ENCODE measurements around the gene GNAO1.

GNAO1 gene

DNA sequence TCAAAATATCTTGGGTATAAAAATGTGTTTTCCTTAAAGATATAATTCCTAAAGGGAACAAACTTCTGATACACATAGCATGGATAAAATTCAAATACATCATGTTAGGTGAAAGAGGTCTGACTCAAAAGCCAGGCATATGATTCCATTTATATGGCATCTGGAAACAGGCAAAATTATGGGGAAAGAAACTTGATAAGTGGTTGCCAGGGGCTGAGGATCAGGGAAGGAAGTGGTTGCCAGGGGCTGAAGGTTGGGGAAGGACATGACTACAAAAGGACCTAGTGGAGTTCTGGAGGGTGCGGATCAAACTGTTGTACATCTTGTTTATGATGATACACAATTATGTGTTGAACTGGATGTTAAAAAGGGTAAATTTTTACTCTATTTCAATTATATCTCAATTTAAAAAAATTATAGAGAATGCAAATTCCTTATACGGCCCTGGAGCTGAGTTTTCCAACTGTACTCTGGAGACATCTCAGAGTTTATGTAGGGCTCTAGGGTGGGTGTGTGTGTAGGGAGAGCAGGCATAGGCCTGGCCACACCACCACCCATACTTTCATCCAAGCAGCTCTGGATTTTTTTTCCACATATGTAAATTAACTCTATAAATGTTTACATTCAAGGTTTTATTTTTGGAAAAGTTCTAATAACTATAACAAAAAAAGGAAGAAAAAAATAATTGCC is 179.0 kb downstream of the GNAO1 start:
- TF ChIP-seq TCF4 (CRISPR knock-in tag; IDR thresholded peaks at IDR 0.05; ENCODE audit: borderline replicate concordance) (peak; percentile 74; the same call in 1 of the 2 replicates), TOX (CRISPR knock-in tag; IDR thresholded peaks at IDR 0.05; ENCODE audit: borderline replicate concordance) (no peak)
- TF ChIP-seq, protein P1, sequence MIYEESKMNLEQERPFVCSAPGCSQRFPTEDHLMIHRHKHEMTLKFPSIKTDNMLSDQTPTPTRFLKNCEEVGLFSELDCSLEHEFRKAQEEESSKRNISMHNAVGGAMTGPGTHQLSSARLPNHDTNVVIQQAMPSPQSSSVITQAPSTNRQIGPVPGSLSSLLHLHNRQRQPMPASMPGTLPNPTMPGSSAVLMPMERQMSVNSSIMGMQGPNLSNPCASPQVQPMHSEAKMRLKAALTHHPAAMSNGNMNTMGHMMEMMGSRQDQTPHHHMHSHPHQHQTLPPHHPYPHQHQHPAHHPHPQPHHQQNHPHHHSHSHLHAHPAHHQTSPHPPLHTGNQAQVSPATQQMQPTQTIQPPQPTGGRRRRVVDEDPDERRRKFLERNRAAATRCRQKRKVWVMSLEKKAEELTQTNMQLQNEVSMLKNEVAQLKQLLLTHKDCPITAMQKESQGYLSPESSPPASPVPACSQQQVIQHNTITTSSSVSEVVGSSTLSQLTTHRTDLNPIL (CRISPR knock-in tag; IDR thresholded peaks at IDR 0.05; ENCODE audit: low read depth) = no peak
- TF ChIP-seq, protein P2, sequence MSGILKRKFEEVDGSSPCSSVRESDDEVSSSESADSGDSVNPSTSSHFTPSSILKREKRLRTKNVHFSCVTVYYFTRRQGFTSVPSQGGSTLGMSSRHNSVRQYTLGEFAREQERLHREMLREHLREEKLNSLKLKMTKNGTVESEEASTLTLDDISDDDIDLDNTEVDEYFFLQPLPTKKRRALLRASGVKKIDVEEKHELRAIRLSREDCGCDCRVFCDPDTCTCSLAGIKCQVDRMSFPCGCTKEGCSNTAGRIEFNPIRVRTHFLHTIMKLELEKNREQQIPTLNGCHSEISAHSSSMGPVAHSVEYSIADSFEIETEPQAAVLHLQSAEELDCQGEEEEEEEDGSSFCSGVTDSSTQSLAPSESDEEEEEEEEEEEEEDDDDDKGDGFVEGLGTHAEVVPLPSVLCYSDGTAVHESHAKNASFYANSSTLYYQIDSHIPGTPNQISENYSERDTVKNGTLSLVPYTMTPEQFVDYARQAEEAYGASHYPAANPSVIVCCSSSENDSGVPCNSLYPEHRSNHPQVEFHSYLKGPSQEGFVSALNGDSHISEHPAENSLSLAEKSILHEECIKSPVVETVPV (CRISPR knock-in tag; IDR thresholded peaks at IDR 0.05) = no peak
- peak; percentile 57 for ATAC-seq

DNA sequence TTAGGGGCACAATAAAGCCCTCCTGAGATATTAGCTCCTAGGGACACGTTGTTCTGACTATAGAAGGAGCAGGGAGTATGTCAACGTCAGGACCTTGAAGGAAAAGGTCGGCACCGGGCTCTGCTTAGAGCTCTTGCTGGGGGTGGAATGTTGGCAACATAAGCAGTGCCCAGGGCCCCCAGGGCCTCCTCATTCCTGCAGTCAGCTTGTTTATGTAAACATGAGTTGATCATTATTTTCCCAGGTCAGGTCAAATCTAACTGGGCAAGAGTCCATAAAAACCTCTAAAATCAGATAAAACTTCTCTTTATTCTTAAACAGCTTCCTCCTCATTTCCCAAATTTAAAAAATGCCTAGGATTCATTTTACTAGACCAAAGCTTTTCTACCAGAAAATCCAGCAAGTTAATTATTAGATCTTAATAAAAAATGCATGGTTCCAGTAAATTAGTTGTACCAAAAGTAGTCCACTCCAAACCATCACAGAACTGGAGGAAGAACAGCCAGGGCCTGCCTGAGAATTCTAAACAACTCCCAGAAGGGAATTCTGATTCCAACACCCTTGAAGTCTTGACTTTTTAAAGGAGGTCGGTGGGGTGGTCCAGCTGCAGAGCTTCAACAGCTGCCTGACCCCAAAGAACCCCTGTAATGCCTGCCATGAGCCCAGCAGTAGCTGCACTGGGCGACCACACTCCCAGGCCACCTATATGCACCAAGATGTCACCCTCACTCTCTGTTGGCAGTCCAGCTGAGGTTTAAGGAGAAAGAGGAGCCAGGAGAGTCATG is 179.8 kb downstream of the GNAO1 start:
- peak; percentile 53 for ATAC-seq
- TF ChIP-seq, protein P3, sequence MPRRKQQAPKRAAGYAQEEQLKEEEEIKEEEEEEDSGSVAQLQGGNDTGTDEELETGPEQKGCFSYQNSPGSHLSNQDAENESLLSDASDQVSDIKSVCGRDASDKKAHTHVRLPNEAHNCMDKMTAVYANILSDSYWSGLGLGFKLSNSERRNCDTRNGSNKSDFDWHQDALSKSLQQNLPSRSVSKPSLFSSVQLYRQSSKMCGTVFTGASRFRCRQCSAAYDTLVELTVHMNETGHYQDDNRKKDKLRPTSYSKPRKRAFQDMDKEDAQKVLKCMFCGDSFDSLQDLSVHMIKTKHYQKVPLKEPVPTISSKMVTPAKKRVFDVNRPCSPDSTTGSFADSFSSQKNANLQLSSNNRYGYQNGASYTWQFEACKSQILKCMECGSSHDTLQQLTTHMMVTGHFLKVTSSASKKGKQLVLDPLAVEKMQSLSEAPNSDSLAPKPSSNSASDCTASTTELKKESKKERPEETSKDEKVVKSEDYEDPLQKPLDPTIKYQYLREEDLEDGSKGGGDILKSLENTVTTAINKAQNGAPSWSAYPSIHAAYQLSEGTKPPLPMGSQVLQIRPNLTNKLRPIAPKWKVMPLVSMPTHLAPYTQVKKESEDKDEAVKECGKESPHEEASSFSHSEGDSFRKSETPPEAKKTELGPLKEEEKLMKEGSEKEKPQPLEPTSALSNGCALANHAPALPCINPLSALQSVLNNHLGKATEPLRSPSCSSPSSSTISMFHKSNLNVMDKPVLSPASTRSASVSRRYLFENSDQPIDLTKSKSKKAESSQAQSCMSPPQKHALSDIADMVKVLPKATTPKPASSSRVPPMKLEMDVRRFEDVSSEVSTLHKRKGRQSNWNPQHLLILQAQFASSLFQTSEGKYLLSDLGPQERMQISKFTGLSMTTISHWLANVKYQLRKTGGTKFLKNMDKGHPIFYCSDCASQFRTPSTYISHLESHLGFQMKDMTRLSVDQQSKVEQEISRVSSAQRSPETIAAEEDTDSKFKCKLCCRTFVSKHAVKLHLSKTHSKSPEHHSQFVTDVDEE (CRISPR knock-in tag; IDR thresholded peaks at IDR 0.05) = no peak
- TF ChIP-seq ESRRG (CRISPR knock-in tag; IDR thresholded peaks at IDR 0.05) (no peak), ZFP30 (CRISPR knock-in tag; IDR thresholded peaks at IDR 0.05) (no peak), PPARA (CRISPR knock-in tag; IDR thresholded peaks at IDR 0.05; ENCODE audit: borderline replicate concordance) (no peak), OSR1 (CRISPR knock-in tag; IDR thresholded peaks at IDR 0.05) (no peak), ZNF70 (CRISPR knock-in tag; IDR thresholded peaks at IDR 0.05) (no peak), CSDC2 (CRISPR knock-in tag; IDR thresholded peaks at IDR 0.05) (no peak), SNAI2 (CRISPR knock-in tag; IDR thresholded peaks at IDR 0.05) (no peak), TOX (CRISPR knock-in tag; IDR thresholded peaks at IDR 0.05; ENCODE audit: borderline replicate concordance) (no peak), ZC3H10 (CRISPR knock-in tag; IDR thresholded peaks at IDR 0.05) (no peak), TCF4 (CRISPR knock-in tag; IDR thresholded peaks at IDR 0.05; ENCODE audit: borderline replicate concordance) (no peak), ZNF565 (CRISPR knock-in tag; conservative IDR thresholded peaks at IDR 0.05; ENCODE audit: low read depth) (no peak)
- TF ChIP-seq, protein P4, sequence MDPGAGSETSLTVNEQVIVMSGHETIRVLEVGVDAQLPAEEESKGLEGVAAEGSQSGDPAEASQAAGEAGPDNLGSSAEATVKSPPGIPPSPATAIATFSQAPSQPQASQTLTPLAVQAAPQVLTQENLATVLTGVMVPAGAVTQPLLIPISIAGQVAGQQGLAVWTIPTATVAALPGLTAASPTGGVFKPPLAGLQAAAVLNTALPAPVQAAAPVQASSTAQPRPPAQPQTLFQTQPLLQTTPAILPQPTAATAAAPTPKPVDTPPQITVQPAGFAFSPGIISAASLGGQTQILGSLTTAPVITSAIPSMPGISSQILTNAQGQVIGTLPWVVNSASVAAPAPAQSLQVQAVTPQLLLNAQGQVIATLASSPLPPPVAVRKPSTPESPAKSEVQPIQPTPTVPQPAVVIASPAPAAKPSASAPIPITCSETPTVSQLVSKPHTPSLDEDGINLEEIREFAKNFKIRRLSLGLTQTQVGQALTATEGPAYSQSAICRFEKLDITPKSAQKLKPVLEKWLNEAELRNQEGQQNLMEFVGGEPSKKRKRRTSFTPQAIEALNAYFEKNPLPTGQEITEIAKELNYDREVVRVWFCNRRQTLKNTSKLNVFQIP (CRISPR knock-in tag; IDR thresholded peaks at IDR 0.05; ENCODE audit: borderline replicate concordance, low read depth) = no peak
- TF ChIP-seq, protein P1 (CRISPR knock-in tag; IDR thresholded peaks at IDR 0.05; ENCODE audit: low read depth) = no peak
- TF ChIP-seq, protein P5, sequence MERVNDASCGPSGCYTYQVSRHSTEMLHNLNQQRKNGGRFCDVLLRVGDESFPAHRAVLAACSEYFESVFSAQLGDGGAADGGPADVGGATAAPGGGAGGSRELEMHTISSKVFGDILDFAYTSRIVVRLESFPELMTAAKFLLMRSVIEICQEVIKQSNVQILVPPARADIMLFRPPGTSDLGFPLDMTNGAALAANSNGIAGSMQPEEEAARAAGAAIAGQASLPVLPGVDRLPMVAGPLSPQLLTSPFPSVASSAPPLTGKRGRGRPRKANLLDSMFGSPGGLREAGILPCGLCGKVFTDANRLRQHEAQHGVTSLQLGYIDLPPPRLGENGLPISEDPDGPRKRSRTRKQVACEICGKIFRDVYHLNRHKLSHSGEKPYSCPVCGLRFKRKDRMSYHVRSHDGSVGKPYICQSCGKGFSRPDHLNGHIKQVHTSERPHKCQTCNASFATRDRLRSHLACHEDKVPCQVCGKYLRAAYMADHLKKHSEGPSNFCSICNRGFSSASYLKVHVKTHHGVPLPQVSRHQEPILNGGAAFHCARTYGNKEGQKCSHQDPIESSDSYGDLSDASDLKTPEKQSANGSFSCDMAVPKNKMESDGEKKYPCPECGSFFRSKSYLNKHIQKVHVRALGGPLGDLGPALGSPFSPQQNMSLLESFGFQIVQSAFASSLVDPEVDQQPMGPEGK (CRISPR knock-in tag; IDR thresholded peaks at IDR 0.05; ENCODE audit: borderline replicate concordance) = no peak

DNA sequence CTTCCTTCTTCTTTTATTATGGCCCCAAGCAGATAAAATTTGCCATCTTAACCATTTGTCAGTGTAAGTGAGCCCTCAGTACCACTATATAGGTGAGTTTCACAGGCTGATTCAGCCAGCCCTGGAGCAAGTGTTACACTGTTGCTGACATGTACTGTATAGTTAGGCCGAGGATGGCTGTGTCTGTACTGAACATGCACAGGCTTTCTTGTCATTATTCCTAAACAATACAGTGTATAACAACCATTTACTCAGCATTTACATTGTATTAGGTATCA is 180.3 kb downstream of the GNAO1 start:
- ATAC-seq = peak; percentile 35
- TF ChIP-seq ZNF565 (CRISPR knock-in tag; conservative IDR thresholded peaks at IDR 0.05; ENCODE audit: low read depth) (no peak), PPARA (CRISPR knock-in tag; IDR thresholded peaks at IDR 0.05; ENCODE audit: borderline replicate concordance) (no peak), TOX (CRISPR knock-in tag; IDR thresholded peaks at IDR 0.05; ENCODE audit: borderline replicate concordance) (no peak), OSR1 (CRISPR knock-in tag; IDR thresholded peaks at IDR 0.05) (no peak), ESRRG (CRISPR knock-in tag; IDR thresholded peaks at IDR 0.05) (no peak), ZFP3 (CRISPR knock-in tag; IDR thresholded peaks at IDR 0.05) (no peak), ZNF8 (CRISPR knock-in tag; IDR thresholded peaks at IDR 0.05) (no peak), ZNF70 (CRISPR knock-in tag; IDR thresholded peaks at IDR 0.05) (no peak), ARNTL (CRISPR knock-in tag; IDR thresholded peaks at IDR 0.05; ENCODE audit: borderline replicate concordance, low read depth) (no peak), RARB (CRISPR knock-in tag; IDR thresholded peaks at IDR 0.05) (no peak), CSDC2 (CRISPR knock-in tag; IDR thresholded peaks at IDR 0.05) (no peak)
- TF ChIP-seq, protein P2 (CRISPR knock-in tag; IDR thresholded peaks at IDR 0.05) = no peak
- TF ChIP-seq, protein P1 (CRISPR knock-in tag; IDR thresholded peaks at IDR 0.05; ENCODE audit: low read depth) = no peak
